ENCODE results near the gene COX6B2.

Gene COX6B2

GRCh38 chr19:55385724-55386492 lies 31.4 kb upstream of the COX6B2 start, which contains the start of gene RPL28:
RPL28 (plus strand) TSS chr19:55385932; CDS start chr19:55386358, 426 bp downstream.
- H3K4me3 ChIP-seq (replicated peaks; ENCODE audit: low read depth, low read length) = peak within 1 kb of the TSS; percentile 99
- peak; percentile 99 for DNase-seq (ENCODE audit: low read depth)
- TF ChIP-seq CTCF (IDR thresholded peaks at IDR 0.05; ENCODE audit: low read length, missing control alignments) = no peak

GRCh38 chr19:55384920-55385723 lies 30.6 kb upstream of the COX6B2 start:
- DNase-seq (ENCODE audit: low read depth) = peak; percentile 95
- peak overlapping the region; percentile 99 for H3K4me3 ChIP-seq (replicated peaks; ENCODE audit: low read depth, low read length)
- no peak for TF ChIP-seq CTCF (IDR thresholded peaks at IDR 0.05; ENCODE audit: low read length, missing control alignments)

GRCh38 chr19:55384131-55384919 lies 29.8 kb upstream of the COX6B2 start, which contains the start of gene TMEM238:
TMEM238 (minus strand) TSS chr19:55384292; CDS start chr19:55384259, 33 bp downstream.
- peak within 1 kb of the TSS; percentile 99 for H3K4me3 ChIP-seq (replicated peaks; ENCODE audit: low read depth, low read length)
- DNase-seq (ENCODE audit: low read depth) = no peak
- no peak for TF ChIP-seq CTCF (IDR thresholded peaks at IDR 0.05; ENCODE audit: low read length, missing control alignments)

- no peak for TF ChIP-seq CTCF (IDR thresholded peaks at IDR 0.05; ENCODE audit: low read length, missing control alignments)
- peak; percentile 73 for DNase-seq (ENCODE audit: low read depth)
Measured at GRCh38 chr19:55383279-55384130, 29.0 kb upstream of the COX6B2 start.

GRCh38 chr19:55382522-55383054 lies 28.1 kb upstream of the COX6B2 start:
- DNase-seq (ENCODE audit: low read depth) = no peak
- H3K4me3 ChIP-seq (replicated peaks; ENCODE audit: low read depth, low read length) = no peak overlapping the region
- no peak for TF ChIP-seq CTCF (IDR thresholded peaks at IDR 0.05; ENCODE audit: low read length, missing control alignments)

More at GRCh38 chr19:55383279-55384130, 29.0 kb upstream of the COX6B2 start:
- H3K4me3 ChIP-seq (replicated peaks; ENCODE audit: low read depth, low read length) = peak overlapping the region; percentile 40

All from fibroblast of pulmonary artery (primary cell).